C4-2B (cell line): ENCODE data around the gene ARAP1.

Source experiments
- CTCF ChIP-seq: fragments of 450-650 bp; conservative IDR thresholded peaks from 2 replicates; pipeline ENCODE4 v1.5.1; 2017; ENCODE audit warnings: mild to moderate bottlenecking
- ZFX ChIP-seq: fragments of 450-650 bp; IDR thresholded peaks from 2 replicates; pipeline ENCODE4 v1.6.1; 2017

DNA sequence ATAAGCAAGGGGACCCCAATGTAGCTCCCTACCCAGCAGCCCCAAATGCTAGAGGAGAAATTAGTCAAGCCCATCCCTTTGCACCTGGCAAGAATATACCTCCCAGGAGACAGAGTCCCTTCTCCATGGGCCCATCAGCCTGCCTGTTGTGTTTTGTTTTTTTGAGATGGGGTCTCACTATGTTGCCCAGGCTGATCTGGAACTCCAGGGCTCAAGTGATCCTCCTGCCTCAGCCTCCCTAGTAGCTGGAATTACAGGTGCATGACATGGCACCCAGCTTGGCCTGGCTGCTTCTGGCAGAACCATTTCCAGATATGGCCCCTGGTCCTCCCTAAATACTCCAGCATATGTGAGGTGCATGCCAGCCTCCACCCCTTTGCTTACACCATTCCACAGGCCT, 100.1 kb downstream of the ARAP1 start:
- TF ChIP-seq CTCF (no peak), ZFX (no peak)
